LoVo (cell line): ENCODE measurements around the gene CALML3.
A peak's percentile ranks its signal among the peaks of the same experiment; 100 is the strongest.

Source experiments
- DNase-seq: peaks from one replicate; pipeline ENCODE4 v3.0.0-alpha.2; 2016; ENCODE audit warnings: low spot score

CALML3 gene

DNA sequence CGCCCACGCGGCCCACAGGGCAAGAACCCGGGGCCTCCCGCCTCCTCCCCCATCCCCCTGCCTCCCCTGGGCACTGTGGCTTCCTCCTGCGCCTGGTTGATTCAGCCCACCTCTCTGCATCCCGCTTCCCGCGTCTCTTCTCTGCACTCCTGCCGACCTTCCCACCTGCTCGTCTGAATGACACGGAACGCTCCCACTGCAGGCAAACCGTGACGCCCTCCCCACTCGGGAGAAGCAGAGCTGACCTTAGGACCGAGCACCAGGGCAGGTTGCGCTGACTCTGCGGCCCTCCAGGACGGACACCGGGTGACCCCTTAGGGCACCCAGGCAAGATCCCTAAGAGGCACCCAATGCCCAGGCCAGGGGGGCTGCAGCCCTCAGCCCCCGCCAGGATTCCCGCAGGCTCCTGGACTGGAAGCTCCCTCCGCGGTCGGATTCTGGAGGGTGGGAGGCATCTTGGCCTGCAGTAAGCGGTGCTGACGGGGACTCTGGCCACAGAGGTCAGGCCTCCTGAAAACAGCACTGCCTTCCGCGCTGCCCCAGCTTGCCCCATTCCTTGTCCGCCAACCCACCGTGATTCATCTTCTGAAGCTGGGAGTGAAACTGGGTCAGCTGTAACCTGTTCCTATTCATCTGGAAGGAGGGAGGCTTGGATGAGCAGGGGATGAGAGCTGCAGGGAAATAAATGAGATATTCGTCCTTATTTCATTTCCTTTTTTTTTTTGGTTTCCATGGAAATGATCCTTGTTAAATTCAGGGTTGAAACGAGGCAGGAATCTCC, 990 bp downstream of the CALML3 start:
- no peak for DNase-seq

DNA sequence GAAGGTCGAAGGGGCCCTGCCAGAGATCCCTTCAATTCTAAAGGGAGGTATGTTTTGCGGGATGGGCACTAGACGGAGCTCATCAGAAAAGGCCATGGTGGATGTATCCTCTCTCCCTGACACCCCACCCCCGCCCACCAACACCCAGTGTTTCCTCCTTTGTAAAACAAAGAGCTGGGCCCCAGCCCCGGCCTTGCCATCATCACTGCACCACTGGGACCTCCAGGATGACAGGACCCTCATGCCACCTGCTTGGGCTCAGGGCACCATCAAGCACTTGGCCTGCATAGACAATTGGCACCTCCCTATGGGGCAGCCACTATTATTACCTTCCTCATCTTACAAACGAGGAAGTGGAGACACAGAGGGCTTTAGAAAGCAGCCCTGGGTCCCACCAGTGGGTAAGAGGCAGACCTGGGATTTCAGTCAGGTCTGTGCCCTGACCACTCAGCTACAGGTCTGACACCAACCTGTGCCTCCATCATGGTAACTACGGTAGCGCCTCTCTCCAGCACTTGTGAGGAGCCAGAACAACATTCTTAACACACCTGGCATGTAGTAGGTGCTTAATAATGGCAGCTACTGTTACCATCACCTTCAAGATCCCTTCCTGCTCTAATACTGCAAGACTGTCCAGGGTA, 2.0 kb downstream of the CALML3 start:
- no peak for DNase-seq

DNA sequence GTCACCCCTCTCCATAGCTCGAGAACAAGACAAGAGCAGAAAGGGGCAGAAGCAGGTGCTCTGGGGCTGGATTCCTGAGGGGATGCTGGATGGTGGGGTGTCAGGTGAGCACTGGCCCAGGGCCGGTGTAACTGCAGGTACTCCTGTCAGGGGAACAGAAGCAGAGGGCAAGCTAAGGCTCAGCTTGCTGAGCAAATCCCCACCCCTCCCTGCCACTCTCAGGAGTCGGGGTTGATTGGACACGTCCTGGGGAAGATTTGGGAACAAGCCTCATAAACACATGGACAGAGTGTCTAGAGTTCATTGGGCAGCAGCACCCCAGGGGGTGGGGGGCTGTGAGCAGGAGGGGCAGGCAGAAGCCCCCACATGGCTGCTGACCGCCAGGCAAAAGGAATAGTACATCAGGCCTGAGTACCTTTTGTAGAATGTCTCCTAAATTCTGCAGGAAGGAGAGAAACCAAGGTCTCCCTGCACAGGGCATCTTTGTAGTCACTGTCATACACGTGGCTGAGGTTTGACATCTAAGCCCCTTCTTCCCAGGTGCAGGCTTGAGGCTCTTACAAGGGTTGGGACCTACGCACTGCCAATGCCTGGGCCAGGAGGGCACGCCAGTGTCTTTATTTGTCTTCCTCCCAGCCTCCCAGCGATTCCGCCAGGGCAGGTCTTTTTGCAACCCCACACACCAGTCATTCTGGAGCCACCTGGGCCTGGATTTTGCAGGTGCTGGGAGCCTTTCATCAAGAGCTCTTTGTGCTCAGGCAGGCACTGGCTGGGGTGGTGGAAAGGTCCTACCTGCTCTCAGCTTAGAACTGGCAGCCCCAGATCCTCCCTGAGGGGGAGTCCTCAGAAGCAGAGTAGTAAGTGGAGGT, 2.8 kb downstream of the CALML3 start:
- DNase-seq: no peak

DNA sequence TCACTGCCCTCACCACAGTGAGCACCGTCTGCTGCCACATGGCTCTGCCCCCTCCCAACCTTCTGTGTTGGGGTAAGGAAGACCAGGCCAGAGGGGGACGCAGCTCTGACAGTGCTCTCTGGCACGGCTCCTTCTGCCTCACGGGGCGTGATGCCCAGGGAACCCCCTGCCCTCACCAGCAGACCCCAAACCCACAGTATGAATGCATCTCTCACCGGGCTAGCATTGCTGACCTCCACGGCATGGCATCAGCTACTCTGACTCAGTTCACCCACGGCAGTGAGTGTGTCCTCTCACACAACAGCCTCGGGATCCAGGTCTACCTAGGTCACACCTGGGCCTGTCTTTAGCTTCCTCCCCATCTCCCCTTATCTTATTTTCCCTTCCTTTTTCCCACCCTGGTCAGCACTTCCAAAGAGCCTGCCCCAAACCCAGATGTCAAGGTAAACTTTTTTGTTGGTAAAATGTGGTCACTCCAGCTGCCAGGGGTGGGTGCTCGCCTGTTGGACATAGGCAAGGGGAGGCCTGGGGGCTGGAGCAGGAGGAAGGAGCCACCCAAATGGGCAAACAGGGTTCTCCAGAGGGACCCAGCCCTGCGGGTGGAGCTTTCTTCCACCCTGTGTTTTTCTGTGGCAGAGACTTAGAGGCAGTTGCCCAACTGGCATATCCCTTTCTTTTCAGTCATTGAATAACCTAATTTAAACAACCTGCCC, 4.4 kb downstream of the CALML3 start:
- no peak for DNase-seq

DNA sequence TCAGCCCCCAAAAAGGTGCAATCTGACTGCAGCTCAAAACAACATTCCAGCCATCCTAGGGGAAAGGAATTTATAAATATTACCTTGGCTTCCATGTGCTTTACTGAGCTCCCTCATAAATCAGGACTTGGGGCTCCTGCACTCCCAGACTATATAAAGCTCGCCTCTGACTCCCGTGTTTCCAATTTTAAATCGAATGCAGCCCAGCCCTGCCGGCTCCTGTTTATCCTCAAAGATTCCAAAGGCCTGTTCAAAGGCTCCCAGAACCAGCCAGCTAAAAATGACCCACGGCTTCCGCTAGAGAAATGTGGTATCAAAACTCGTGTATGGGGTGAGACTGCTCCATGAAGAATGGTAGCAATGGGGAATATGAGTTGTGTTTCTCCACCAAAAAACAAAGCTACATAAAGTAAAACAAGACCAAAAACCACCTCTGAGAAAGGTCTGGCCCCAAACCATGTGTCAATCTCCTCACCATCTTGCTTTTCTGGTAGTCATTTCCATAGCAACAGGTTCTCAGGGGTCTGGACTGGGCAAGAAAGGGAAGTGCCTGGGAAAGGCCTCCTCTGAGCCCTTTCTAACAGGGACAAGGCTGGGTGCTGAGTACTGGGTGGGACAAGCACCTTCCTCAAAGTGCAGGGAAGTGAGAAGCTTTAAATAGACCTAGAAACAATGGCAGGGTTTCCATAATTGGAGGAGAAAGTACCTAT, 5.1 kb downstream of the CALML3 start:
- no peak for DNase-seq

DNA sequence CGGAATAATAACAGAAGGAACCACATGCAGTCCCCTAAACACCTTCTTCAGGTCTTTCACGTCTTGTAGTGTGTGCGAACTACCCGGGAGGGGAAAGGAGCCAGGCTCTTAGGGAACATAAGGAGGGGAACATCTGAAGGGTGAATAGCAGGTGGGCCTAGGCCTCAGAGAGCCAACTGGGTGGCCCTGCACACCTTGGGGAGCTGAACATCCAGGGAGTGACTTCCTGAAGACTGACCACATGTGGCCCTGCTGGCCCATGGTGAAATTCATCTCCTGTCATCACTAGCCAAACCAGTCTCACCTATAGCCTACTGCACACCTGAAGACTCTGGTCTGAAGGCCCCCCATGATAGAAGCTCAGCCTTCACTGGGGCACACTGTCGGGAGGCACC, 5.6 kb downstream of the CALML3 start:
- DNase-seq: no peak

DNA sequence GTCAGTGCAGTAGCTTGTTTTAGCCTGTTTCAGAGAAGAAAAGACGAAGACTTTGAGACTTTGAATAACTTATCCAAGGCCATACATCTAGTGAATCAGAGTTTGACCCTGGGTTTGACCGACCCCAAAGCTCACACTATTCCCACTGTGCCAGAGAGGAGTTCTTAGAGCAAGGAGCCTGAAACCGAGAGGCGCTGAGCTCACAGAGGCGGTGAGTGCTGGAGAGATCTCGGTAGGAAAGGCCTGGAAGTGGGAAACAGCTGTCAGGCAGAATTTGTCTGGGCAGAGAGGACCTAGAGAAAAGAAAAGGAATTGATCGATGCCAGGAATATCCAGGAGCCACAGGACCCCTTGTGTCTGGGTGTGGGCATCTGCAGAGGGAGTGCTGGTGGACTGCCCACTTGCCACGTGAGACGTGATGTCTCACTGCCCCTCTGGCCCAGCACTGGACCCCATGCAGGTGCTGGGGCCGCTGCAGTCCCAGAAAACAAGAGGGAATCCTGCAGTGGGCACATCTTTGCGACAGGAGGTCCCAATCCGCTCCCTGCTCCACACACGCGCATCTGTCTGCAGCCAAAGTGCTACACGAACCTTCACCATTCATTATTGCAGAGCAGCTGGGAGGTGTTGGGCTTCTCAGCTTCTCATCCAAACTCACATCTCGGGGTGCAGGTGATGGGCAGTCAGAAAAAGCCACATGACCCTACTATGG, 6.2 kb downstream of the CALML3 start:
- DNase-seq: no peak

DNA sequence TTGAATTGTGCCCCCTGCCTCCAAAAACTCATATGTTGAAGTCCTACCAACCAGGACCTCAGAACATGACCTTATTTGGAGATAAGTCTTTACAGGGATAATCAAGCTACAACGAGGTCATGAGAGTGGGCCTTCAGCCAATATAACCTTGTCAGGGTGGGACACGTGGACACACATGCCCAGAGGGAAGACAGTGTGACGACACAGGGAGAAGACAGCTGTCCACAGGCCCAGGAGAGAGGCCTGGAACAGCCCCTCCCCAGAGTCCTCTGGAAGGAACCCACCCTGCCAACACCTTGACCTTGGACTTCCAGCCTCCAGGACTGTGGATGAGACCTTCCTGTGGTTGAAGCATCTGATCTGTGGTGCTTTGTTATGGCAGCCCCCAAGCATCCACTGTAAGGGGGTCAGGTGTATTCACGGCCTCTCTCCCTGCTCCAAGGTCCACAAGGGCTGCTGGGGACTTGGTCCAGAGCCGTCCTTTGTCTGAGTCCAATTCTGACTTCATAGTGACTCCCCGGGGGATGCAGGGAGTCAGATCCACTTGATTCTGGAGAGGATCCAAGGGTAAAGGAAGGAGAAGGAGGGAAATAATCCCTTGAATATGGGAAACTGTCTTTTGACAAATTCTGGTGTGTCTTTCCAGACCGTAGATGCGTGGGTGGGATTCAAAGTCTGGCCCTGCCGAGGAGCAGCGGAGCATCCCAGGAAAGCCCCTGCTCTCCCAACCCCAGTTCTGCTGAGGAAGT, 7.0 kb downstream of the CALML3 start:
- no peak for DNase-seq

DNA sequence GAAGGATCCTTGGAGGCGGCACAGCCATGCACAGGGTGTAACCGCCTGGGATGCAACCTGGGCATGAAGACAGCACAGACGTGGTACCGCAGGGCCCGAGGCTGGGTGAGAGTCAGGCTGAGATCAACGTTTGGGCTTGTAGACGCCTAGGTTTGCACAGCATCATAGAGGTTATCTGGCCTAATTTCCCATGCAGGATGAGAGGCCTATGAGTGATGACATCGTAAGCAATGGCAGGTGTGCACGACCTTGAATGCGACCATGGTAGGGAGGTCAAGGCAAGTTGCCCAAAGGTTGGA, 7.5 kb downstream of the CALML3 start:
- no peak for DNase-seq

DNA sequence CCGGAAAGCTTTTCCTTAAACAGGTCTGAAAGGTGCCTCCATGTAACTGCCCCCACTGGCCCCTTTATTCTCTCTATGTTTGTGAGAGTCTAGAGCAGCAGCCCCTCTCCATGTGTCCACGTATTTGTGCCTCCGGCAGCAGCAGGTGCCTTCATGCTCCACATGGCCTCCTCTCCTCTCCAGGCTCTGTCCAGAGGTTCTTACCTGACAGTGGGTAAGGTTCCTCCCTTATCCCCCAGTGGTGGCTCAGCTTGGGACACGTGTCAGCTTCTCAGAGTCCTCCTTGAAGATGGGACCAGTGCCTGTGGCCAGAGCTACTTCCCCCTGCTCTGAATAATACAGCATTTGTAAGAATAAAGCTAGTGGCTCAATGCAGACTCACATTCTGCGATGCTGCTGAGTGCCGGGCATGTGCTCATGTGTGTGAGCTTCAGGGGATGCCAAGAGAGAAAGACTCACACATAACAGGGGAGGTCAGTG, 7.9 kb downstream of the CALML3 start:
- DNase-seq: no peak

DNA sequence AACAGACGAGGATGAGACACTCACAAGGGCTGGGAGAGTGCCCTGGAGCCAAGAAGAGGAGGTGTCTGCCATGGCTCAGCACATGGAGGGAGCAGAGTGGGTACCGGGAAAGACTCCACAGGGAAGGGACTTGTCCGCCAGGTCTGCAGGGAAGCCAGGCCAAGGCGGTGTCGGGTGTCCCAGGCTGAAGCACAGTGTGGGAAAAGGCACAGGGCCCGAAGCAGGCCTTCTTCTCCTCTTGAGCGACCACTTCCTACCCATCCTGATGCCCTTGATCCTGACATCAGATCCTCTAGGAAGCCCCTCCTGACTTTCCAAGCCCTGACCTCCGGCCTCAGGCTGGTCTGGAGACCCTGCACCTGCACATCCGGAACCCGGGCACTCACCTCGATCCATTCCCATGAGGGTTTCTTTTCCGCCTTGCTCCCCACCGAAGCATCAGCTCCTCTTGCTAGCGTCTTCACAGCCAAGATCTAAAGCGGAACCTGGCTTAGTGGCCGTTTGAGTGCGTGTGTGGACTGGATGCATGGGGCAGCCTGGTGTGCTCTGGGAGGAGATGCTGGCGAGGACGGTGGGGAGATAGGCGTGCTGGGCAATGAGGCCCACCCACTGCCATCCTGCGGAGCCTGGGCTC, 8.5 kb downstream of the CALML3 start:
- no peak for DNase-seq

DNA sequence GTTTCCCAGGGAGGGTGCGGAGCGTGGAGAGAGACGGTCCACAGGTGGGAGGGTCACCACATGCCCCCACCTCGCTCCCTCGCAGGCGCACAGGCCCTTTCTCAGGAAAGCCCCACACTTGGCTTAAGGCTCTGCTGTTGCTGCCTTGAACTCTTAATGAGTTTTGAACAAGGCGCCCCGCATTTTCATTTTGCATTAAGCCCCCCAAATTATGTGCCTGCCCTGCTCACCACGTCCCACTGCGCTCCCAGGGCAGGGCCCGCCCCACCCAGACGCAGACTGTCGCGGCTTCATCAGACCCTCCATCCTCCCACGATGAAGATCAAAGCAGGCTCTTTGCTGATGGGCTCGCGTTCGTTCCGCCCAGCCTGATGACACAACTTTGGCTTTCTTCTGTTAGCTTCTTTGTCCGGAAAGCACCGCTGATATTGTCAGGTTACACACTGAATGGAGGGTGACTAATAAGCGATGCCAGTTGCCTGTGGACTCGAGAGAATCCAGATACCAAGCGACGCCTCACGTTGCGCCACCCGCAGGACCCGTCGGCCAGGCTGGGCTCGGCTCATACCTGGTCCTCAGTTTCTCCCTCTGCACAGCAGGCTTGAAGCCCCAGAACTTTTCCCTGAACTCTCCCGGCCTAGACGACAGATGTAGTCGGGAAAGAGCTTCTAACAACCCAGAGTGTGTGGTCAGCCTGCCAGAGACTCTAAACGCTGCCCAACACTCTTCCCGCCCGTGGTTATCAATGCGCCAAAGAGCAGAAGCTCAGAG, 9.5 kb downstream of the CALML3 start:
- DNase-seq: no peak

DNA sequence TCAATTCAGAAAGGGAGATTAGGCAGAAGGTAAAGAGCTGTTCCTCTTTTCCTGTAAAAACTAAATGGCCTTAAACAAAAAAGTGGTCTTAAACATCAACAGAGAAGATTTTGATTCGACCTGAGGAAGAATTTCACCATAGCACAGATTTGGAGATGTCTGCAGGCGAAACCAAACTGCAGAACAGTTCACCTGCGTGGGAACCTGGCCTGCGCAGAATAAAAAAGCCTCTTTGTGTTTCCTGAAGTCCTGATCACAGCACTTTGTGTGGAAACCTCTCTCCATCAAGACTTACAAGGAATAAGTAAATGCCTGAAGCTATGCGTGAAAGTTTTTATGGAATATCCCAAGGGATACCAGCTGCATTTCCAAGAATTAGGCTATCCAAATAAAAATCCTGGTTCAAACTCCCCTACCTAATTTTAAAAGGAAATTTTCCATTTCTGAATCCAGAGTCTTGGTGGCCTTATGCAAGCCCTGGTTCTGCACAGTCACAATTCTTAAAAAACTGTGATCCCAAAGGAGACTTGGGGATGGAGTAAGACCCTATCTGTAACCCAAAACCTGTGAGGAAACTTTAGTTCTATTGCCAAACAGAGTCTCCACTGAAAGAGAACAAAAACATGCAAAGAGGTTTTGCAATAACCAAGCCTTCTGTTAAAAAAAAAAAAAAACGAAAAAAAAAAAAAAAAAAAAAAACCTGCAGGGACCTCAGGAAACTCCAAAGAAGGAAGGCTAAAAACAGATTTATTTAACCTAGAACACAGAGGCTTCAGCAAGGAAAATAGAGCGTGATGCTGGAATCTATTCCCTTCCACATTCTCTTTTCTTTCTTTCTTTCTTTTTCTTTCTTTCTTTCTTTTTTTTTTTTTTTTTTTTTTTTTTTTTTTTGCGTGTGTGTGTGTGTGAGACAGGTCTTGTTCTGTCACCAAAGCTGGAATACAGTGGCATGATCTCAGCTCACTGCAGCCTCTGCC, 10.4 kb downstream of the CALML3 start:
- no peak for DNase-seq

DNA sequence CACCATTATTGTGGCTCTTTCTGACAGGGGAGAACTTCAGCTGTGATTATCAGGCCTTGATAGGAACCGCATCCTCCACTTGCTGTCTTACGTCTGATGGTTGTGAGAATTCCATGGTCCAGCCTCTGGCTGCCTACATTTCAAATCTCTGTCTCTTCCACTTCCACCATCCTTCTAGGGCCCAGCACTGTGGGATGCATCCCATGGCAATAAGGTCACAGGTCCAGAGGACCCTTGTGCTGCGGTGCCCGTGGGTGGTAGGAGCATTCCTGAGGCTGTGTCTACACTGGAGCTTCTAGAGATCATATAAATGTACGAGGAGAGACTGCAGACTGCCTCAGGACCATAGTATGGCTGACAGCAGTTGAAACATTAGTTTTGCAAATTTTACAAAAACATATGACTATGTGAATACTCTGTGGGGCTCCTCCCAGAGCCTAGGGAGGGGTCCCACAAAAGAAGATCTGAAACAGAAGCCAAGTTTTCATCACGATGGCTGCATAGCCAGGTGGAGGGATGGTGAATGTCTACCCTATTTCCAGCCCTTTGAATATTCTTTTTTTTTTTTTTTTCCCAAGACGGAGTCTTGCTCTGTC, 11.8 kb downstream of the CALML3 start:
- no peak for DNase-seq

DNA sequence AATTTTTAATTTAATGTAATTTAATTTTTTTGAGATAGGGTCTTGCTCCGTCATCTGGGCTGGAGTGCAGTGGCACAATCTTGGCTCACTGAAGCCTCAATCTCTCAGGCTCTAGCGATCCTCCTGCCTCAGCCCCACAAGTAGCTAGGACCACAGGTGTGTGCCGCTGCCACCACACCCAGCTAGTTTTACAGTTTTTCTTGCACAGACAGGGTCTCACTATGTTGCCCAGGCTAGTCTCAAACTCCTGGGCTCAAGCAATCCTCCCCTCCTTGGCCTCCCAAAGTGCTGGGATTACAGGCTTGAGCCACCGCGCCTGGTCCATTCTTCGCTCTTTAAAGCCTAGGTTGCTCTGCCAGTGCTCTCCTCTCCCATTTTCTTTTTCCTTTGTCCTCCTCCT, 12.9 kb downstream of the CALML3 start:
- DNase-seq: no peak

DNA sequence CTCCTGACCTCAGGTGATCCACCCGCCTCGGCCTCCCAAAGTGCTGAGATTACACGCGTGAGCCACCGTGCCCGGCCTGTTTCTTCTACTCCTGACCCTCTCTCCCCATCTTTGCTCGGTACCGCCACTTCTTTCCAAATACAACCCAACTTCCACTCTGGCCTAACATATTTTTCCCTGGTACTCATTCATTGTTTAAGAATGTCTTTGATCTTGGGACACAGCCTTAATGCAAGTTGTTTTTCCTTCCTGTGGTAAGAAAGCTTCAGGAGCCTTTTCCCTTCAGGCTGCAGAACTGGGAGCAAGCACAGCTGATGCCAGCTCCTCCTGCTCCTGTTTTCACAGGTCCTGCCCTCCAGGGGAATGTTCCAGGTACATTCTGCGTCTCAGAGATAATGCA, 13.7 kb downstream of the CALML3 start:
- peak; percentile 20 for DNase-seq

DNA sequence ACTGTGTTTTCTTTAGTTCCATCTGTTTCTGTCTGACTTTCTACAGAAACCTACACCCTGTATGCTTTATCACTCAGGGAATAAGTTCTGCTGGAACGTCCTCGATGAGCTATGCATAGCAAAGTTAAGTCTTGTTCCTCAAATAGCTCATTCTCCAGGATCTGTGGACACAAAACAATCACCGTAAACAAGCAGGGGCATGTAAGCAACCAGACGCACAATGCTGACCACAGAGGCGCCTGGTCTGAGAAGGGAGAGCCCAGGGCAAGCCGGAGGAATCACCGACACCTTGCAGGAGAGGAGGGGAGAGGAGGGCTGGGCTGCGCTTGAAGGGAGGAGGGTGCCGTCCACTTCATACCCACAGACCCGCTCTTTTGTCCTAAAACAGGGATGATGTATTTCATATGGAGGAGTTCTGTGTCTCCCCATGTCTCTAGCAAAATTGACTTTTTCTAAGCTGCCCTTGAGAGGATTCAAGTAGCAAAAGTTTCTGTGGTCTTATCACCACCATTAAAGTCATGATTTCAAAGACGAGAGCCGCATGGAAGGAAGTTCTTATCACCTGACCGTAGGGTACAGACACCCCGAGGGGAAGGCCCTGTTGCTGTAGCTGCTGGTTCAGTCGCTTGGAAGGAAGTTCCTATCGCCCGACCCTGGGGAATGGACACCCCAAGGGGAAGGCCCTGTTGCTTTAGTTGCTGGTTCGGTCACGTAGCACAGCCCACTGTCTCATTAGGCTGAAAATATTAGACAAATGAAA, 14.3 kb downstream of the CALML3 start:
- no peak for DNase-seq
